Measurements from ENCODE around the gene COA8.

The COA8 gene

GRCh38 chr14:103537175-103537990 lies 25.4 kb upstream of the COA8 start:
- no peak for DNase-seq

- no peak for DNase-seq
Measured at GRCh38 chr14:103538291-103539055, 24.3 kb upstream of the COA8 start.

GRCh38 chr14:103539056-103539825 lies 23.5 kb upstream of the COA8 start:
- DNase-seq, result no peak

GRCh38 chr14:103540821-103541708 lies 21.7 kb upstream of the COA8 start:
- no peak for DNase-seq

- no peak for DNase-seq
Measured at GRCh38 chr14:103541709-103542604, 20.8 kb upstream of the COA8 start.

GRCh38 chr14:103542605-103543088 lies 20.1 kb upstream of the COA8 start:
- DNase-seq, result no peak

GRCh38 chr14:103543140-103543539 lies 19.6 kb upstream of the COA8 start:
- DNase-seq, result no peak

- DNase-seq, result no peak
Measured at GRCh38 chr14:103543721-103544387, 18.9 kb upstream of the COA8 start.

GRCh38 chr14:103544388-103545218 lies 18.2 kb upstream of the COA8 start:
- no peak for DNase-seq

- DNase-seq, result no peak
Measured at GRCh38 chr14:103545219-103545914, 17.4 kb upstream of the COA8 start.

GRCh38 chr14:103545915-103546651 lies 16.7 kb upstream of the COA8 start:
- DNase-seq, result no peak

- peak; percentile 79 for DNase-seq
Measured at GRCh38 chr14:103546652-103547454, 15.9 kb upstream of the COA8 start.

GRCh38 chr14:103547455-103547940 lies 15.3 kb upstream of the COA8 start:
- DNase-seq, result no peak

GRCh38 chr14:103547941-103548462 lies 14.8 kb upstream of the COA8 start:
- DNase-seq, result no peak

- DNase-seq, result no peak
Measured at GRCh38 chr14:103548463-103549351, 14.1 kb upstream of the COA8 start.
